Right atrium auricular region (tissue), 2 donors: ENCODE data around the gene MAP7D2. TPM values are rescaled to one million over a fixed set of nuclear protein-coding genes. Genes with fewer than 3 reads are reported as not detected.

Experiments
- DNase-seq: peaks from one replicate; pipeline ENCODE4 v3.0.0-alpha.2; 2019; ENCODE audit warnings: low spot score
- H3K27ac ChIP-seq, 2 donors: fragments of 200-600 bp; sonication (generic); 1 replicate in 1 of 2; 2 replicates in 1 of 2; pipeline ENCODE4 v1.5.1; 2016 to 2019
- H3K27me3 ChIP-seq, 2 donors: fragments of 200-600 bp; sonication (generic); one replicate each; pipeline versions ENCODE4 v1.5.1 to v1.6.0; 2017 to 2019
- H3K36me3 ChIP-seq: fragments of 200-600 bp; sonication (generic); one replicate; pipeline ENCODE4 v1.5.1; 2016
- H3K4me1 ChIP-seq, 2 donors: fragments of 200-600 bp; sonication (generic); one replicate each; pipeline versions ENCODE4 v1.5.1 to v1.6.0; 2017 to 2019
- H3K4me3 ChIP-seq, 2 donors: fragments of 200-600 bp; sonication (generic); 1 replicate in 1 of 2; 2 replicates in 1 of 2; pipeline ENCODE4 v1.5.1; 2017 to 2019; ENCODE audit warnings: mild to moderate bottlenecking in 1 of 2, moderate library complexity in 1 of 2
- H3K9me3 ChIP-seq, 2 donors: fragments of 200-600 bp; sonication (generic); one replicate each; pipeline ENCODE4 v1.5.1; 2019
- microRNA counts, 2 donors: library from miRNA; unstranded; fragments of <30 nt; microRNA quantifications; one replicate each; lab custom pipeline; 2016 to 2017
- microRNA-seq, 2 donors: library from miRNA; unstranded; fragments of <30 nt; microRNA quantifications; one replicate each; pipeline ENCODE4, GENCODE V29; 2016 to 2017; ENCODE audit warnings: borderline number of aligned reads in 2 of 2, borderline replicate concordance in 1 of 2
- total RNA-seq, 2 donors: library from RNA; depleted of rRNA; stranded (reverse); fragments of >200 nt; gene quantifications; one replicate each; pipeline ENCODE4 v1.1.0, GENCODE V29; 2016
- TF ChIP-seq, protein P1 (sequence below), 2 donors: fragments of 200-600 bp; sonication (generic); IDR thresholded peaks; one replicate each; pipeline ENCODE4 v1.5.1; 2019; ENCODE audit warnings: antibody characterized with exemption in 2 of 2

Gene MAP7D2
- total RNA-seq, 2 donors from 2014 or later: 0.24 to 0.56 TPM

DNA sequence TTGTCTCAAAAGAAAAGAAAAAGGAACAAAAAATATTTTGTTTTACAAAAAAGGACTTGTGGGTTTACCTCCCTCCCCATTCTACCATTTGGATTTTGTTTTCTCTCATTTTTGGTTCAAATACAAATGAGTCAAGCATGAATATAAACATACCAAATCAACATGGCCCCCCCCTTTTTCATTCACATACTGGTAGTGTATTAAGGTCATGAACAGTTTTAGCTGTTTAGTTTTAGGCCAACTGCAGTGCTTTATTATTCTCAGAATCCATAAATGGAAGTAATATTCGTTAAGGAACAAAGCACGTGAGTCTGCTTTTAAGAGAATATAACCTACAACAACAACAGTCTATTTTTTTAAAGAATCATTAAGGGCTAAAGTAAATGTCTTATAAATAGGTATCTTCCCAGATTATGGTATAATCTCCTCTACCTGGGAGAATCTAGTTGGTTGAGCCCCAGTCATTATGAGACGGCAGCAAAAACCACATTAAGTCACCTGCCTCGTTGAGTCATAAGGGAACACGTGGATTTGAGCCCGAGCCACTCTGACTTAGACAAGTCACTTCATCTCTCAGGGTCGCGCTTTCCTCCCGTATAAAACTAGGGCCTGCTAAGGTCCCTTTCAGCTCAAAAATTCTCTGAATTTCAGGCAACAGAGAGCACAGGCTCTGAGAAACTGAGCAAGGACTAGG lies 152.5 kb downstream of the MAP7D2 start:
- DNase-seq: no peak
- no peak overlapping the region for H3K4me3 ChIP-seq
- TF ChIP-seq, protein P1, sequence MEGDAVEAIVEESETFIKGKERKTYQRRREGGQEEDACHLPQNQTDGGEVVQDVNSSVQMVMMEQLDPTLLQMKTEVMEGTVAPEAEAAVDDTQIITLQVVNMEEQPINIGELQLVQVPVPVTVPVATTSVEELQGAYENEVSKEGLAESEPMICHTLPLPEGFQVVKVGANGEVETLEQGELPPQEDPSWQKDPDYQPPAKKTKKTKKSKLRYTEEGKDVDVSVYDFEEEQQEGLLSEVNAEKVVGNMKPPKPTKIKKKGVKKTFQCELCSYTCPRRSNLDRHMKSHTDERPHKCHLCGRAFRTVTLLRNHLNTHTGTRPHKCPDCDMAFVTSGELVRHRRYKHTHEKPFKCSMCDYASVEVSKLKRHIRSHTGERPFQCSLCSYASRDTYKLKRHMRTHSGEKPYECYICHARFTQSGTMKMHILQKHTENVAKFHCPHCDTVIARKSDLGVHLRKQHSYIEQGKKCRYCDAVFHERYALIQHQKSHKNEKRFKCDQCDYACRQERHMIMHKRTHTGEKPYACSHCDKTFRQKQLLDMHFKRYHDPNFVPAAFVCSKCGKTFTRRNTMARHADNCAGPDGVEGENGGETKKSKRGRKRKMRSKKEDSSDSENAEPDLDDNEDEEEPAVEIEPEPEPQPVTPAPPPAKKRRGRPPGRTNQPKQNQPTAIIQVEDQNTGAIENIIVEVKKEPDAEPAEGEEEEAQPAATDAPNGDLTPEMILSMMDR (IDR thresholded peaks at IDR 0.05): no peak
- H3K27me3 ChIP-seq: no peaks in the 10 kb centered on the region
- H3K4me1 ChIP-seq: no peaks in the 10 kb centered on the region
- no peak overlapping the region for H3K27ac ChIP-seq
- H3K36me3 ChIP-seq: peaks cover 4% of the 10 kb centered on the region
- no peaks in the 10 kb centered on the region for H3K9me3 ChIP-seq

DNA sequence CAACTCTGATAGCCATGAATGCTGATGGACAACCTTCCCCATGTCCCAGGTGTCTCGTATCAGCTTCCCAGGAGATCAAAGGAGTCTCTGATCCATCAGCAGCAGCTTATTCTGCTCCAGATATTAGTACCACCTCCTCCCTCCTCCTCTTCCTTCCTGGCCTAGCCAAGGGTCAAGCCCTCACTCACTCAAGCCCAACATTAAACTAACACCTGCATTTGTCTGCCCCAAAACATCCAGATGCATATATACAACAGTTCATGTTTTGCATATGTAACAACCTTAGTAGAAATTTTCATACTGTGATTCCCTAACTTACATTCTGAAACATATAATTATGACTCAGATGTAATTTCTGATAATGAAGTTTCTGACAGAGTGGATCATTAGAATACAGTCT lies 155.8 kb downstream of the MAP7D2 start:
- H3K27ac ChIP-seq: no peak overlapping the region
- no peak for DNase-seq
- TF ChIP-seq, protein P1 (IDR thresholded peaks at IDR 0.05): no peak
- H3K36me3 ChIP-seq: no peaks in the 10 kb centered on the region
- H3K9me3 ChIP-seq: no peaks in the 10 kb centered on the region
- no peak overlapping the region for H3K4me3 ChIP-seq
- H3K27me3 ChIP-seq: no peaks in the 10 kb centered on the region
- H3K4me1 ChIP-seq: peaks cover 0 to 3% of the 10 kb centered on the region in 2 donors

DNA sequence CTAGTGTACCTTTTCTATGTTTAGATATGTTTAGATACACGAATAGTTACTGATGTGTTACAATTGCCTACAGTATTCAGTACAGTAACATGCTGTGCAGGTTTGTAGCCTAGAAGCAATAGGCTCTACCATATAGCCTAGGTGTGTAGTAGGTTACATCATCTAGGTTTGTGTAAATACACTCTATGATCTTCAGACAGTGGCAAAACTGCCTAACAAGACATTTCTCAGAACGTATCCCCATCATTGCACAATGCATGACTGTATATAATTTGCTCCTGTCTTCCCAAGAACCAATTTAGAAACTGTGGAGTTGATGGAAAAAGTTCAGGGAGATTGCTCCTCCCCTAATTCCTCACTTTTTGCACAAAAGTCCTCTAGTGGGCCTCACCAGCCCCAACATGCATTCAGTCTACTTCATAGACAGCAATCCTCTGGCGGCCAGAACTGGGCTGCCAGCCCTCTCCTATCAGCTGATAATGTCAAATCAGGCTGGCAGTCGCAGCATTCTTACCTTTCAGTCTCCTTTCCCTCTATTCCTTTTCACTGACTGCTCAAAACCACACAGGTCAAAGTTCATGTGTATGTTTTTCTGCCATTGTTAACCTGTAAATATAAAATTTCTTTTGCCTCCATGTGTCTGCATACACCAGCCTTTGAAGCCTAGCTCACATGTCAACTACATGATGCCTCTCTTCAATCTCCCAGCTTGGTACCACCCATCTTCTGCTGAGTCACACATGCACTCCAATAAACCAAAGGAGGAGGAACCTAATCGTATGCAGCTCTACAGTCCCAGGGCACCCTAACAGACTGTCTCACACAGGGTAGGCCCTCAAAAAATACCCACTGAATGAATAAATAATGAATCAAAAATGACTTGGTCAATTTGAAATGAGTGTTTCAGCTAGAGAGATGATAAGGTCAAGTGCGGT lies 157.9 kb downstream of the MAP7D2 start:
- no peaks in the 10 kb centered on the region for H3K27me3 ChIP-seq
- H3K9me3 ChIP-seq: no peaks in the 10 kb centered on the region
- no peak overlapping the region for H3K4me3 ChIP-seq
- no peak for DNase-seq
- H3K4me1 ChIP-seq: peaks cover 0 to 3% of the 10 kb centered on the region in 2 donors
- H3K36me3 ChIP-seq: no peaks in the 10 kb centered on the region
- no peak overlapping the region for H3K27ac ChIP-seq
- TF ChIP-seq, protein P1 (IDR thresholded peaks at IDR 0.05): no peak

DNA sequence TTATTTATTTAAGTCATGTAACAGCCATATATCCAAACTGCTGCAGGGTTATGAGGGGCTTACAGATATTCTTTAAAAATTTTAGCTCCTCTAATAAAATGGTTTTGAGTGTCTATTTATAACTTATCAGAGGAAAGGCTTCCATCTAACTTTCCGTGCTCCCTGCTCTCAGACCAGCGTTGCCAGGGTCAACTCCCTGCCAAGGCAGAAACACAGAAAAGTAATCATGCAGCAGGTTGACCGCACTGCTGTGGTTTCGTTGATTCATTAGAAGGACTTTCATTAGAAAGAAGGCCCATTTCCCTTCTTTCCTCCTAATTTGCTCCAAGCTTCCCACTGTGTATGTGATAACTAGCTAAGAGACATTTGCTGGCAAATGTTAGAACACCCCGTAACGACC lies 159.8 kb downstream of the MAP7D2 start:
- Histone ChIP-seq H3K4me3 (no peak overlapping the region), H3K27ac (no peak overlapping the region), H3K27me3 (no peaks in the 10 kb centered on the region), H3K4me1 (peaks cover 0 to 3% of the 10 kb centered on the region in 2 donors), H3K9me3 (no peaks in the 10 kb centered on the region), H3K36me3 (no peaks in the 10 kb centered on the region)
- DNase-seq: no peak
- TF ChIP-seq, protein P1 (IDR thresholded peaks at IDR 0.05): no peak

MicroRNAs encoded within 50 kb of the gene (microRNA counts, 767-probe panel; counts per million panel counts)
- 0 to 31.0 counts per million in 2 donors for microRNA hsa-miR-23c (lab: Ali Mortazavi, UCI)

Small RNA genes within 50 kb of the gene (microRNA-seq; reads per million reads assigned to microRNA genes)
- 115 to 300 reads per million in 2 donors for gene MIR23C

Other genes with a start within 250 kb of the MAP7D2 start
- gene SH3KBP1, start 229.3 kb downstream of the MAP7D2 start, total RNA-seq: 10 to 100 TPM in 1 of 2 donors, 1 to 10 TPM in 1; 9.4 to 21.4 TPM
- 1 to 10 TPM; 3.3 to 4.1 TPM for gene BCLAF3, start 125.8 kb downstream of the MAP7D2 start, total RNA-seq
- gene EIF1AX, start 24.9 kb upstream of the MAP7D2 start, total RNA-seq: 10 to 100 TPM; 31.5 to 39.8 TPM
- 10 to 100 TPM; 25.4 to 30.5 TPM for gene RPS6KA3, start 150.0 kb upstream of the MAP7D2 start, total RNA-seq